LNCAP (cell line): ENCODE measurements around the gene CLIP4.

Experiments
- TF ChIP-seq, protein P1 (sequence below): fragments of 450-650 bp; IDR thresholded peaks from 2 replicates; pipeline ENCODE4 v1.5.1; 2017; ENCODE audit warnings: mild to moderate bottlenecking

Gene CLIP4

DNA sequence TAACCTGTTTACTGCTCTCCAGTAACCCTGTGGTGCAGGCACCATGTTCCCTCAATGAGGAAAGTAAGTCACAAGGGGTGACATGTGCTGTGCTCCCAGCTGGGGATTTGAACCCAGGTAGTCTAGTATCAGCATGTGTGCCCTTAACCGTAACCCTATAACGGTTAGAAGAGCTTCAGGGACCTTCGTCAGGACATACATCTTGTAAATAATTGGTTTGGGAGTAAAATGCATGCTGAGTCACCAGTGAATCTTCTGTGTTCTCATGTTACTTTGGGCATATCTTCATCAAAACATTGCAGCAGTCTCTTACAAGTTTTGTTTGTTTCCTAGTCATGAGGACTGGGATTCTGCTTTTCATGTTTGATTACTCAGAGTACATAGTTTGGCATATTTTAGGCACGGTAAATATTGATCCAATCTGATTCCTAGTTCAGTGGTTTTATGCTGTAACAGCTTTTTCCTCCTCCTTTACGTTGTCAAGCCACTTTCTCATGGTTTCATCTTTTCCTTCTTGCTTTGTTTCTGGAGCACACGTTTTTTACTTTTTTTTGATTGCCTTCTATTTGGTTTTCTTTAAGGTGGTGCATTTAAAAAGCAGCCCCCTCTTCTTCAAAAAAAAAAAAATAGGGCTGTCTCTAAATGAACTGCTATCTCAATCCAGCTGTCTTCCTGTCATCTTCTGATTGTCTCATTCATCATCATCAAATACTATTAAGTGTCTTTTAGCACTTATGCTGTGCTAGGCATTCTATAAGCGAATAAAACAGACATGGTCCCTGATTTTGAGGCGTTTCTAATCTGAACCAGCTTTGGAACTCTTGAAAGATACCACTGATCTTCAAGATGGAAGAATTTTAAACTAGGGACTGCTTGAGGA is 50.4 kb downstream of the CLIP4 start:
- TF ChIP-seq, protein P1, sequence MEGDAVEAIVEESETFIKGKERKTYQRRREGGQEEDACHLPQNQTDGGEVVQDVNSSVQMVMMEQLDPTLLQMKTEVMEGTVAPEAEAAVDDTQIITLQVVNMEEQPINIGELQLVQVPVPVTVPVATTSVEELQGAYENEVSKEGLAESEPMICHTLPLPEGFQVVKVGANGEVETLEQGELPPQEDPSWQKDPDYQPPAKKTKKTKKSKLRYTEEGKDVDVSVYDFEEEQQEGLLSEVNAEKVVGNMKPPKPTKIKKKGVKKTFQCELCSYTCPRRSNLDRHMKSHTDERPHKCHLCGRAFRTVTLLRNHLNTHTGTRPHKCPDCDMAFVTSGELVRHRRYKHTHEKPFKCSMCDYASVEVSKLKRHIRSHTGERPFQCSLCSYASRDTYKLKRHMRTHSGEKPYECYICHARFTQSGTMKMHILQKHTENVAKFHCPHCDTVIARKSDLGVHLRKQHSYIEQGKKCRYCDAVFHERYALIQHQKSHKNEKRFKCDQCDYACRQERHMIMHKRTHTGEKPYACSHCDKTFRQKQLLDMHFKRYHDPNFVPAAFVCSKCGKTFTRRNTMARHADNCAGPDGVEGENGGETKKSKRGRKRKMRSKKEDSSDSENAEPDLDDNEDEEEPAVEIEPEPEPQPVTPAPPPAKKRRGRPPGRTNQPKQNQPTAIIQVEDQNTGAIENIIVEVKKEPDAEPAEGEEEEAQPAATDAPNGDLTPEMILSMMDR = no peak

DNA sequence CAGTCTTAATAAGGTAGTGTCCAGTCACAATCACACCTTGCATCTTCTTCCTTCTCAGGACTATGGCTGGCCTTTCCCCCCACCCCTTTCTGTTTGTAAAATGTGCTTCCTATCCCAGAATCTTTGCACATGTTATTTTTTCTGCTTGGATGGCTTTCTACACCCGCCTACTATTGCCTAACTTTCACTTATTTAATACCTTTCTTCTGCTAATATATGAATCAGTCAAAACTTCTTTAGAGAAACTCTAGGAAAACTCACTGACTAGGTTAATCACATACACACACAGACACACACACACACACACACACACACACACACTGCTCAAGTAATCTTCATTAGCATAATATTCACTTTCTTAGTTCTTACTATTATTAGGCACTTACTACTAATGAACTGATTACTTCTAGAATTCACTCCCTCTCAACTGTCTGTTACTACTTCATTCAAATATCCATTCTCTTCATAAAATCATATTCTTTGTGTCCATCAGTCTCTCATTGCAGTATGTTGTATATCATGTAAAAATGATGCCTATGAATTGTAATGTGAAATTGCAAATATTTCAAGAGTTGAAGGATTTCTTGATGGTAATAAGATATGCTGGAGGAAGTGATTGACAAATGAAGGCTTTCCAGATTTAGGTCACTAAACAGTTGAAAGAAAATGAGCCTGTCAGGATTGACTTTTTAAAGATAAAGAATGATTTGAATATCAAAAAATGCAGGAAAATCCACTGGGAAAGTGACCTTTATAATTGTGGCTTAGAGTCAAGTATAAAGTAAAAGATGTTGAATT is 51.2 kb downstream of the CLIP4 start:
- TF ChIP-seq, protein P1 = no peak

- TF ChIP-seq, protein P1 = no peak
These were observed 59.7 kb downstream of the CLIP4 start for GRCh38 chr2:29174937-29175336.

GRCh38 chr2:29175338-29175737 is 60.1 kb downstream of the CLIP4 start:
- TF ChIP-seq, protein P1 = no peak

DNA sequence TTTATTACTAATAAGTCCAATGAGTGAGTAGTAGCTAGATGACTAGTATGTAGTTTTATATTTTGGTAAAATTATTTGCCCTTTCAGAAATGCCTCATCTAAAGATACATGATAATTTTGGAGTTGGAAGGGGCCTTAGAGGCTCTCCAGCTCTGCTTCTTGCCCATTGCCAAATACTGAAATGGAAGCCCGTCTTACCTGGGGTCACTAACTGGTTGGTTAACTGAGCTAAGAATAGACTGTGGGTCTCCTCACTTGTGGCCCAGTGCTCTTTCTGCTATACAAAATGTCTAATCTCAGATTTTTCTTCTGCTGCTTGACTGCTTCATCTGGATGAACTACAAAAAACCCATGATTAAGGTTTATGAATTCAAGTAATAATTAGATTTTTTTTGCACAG is 67.1 kb downstream of the CLIP4 start:
- TF ChIP-seq, protein P1 = no peak

- TF ChIP-seq, protein P1 = no peak
These were observed 67.7 kb downstream of the CLIP4 start for GRCh38 chr2:29182920-29183319.

- TF ChIP-seq, protein P1 = no peak
These were observed 69.3 kb downstream of the CLIP4 start for GRCh38 chr2:29184531-29184930.
